PC-9 (cell line): ENCODE results near the gene AASDHPPT.

Source experiments
- CTCF ChIP-seq: fragments of 200-600 bp; sonication (generic); conservative IDR thresholded peaks from 2 replicates; pipeline ENCODE4 v1.6.1; 2017; ENCODE audit warnings: mixed run types, antibody characterized with exemption, mild to moderate bottlenecking, moderate library complexity
- EZH2 ChIP-seq: fragments of 200-600 bp; sonication (generic); IDR thresholded peaks from 2 replicates; pipeline ENCODE4 v1.8.0; 2017; ENCODE audit warnings: antibody characterized with exemption, low read depth

- no peak for TF ChIP-seq CTCF
- no peak for TF ChIP-seq EZH2
These were observed 4.7 kb upstream of the AASDHPPT start for GRCh38 chr11:106072804-106073203.
